BLaER1 treated with 17β-estradiol and CSF1 and Interleukin-3, amounts not matched to agents 10 nM and 100 nM (cell line): ENCODE data around the gene MYO5C.
A peak's percentile ranks its signal among the peaks of the same experiment; 100 is the strongest.

ENCODE experiments used
- H3K27ac ChIP-seq, 11 experiments: shearing (Covaris generic); formaldehyde crosslinking; 2 replicates each; pipeline ENCODE4 v1.8.1; 2022
- H3K27me3 ChIP-seq, 11 experiments: shearing (Covaris generic); formaldehyde crosslinking; 2 replicates each; pipeline ENCODE4 v1.8.1; 2022
- H3K36me3 ChIP-seq, 11 experiments: shearing (Covaris generic); formaldehyde crosslinking; 2 replicates each; pipeline ENCODE4 v1.8.1; 2022
- H3K4me1 ChIP-seq, 10 experiments: shearing (Covaris generic); formaldehyde crosslinking; 2 replicates each; pipeline ENCODE4 v1.8.1; 2022
- H3K4me2 ChIP-seq, 11 experiments: shearing (Covaris generic); formaldehyde crosslinking; 2 replicates each; pipeline ENCODE4 v1.8.1; 2022
- H3K4me3 ChIP-seq, 10 experiments: shearing (Covaris generic); formaldehyde crosslinking; 2 replicates each; pipeline ENCODE4 v1.8.1; 2022
- H3K9ac ChIP-seq, 11 experiments: shearing (Covaris generic); formaldehyde crosslinking; 2 replicates each; pipeline ENCODE4 v1.8.1; 2022
- H3K9me3 ChIP-seq, 11 experiments: shearing (Covaris generic); formaldehyde crosslinking; replicated peaks in 1 of 11; 2 replicates each; pipeline ENCODE4 v1.8.1; 2022
- H4K20me1 ChIP-seq, 11 experiments: shearing (Covaris generic); formaldehyde crosslinking; 2 replicates each; pipeline ENCODE4 v1.8.1; 2022
- Cebpa-rat ChIP-seq, 11 experiments: shearing (Covaris generic); IDR thresholded peaks; 2 replicates each; pipeline ENCODE4 v1.8.1; 2022

The MYO5C gene

GRCh38 chr15:52155878-52156277 lies 139.7 kb downstream of the MYO5C start:
- no peaks in the 10 kb centered on the region for H3K27me3 ChIP-seq
- peaks cover 0 to 34% (median 14%) of the 10 kb centered on the region in 11 experiments; a peak in 17 of 22 replicates for H3K36me3 ChIP-seq
- H3K4me1 ChIP-seq, result peaks cover 22 to 35% (median 29%) of the 10 kb centered on the region in 10 experiments
- TF ChIP-seq Cebpa-rat (IDR thresholded peaks at IDR 0.05), result no peak
- peak overlapping the region in 2 of 11 experiments; percentile 42 to 48; a peak in 1 of 22 replicates for H3K9ac ChIP-seq
- H3K9me3 ChIP-seq, result no peaks in the 10 kb centered on the region
- H3K27ac ChIP-seq, result peak overlapping the region in 1 of 11 experiments; percentile 49; a peak in 2 of 22 replicates
- peak overlapping the region; percentile 25 to 90 (median 80) for H3K4me2 ChIP-seq
- peaks cover 0 to 15% (median 0%) of the 10 kb centered on the region in 11 experiments; a peak in 1 of 22 replicates for H4K20me1 ChIP-seq
- H3K4me3 ChIP-seq, result no peak overlapping the region

- peak overlapping the region; percentile 62 to 90 (median 80) for H3K4me2 ChIP-seq
These were observed 140.4 kb downstream of the MYO5C start for GRCh38 chr15:52154896-52155865.

GRCh38 chr15:52153900-52154895 lies 141.4 kb downstream of the MYO5C start:
- Histone ChIP-seq H3K27me3 (no peaks in the 10 kb centered on the region), H3K4me3 (peak overlapping the region in 1 of 10 experiments; percentile 29; a peak in 1 of 20 replicates), H3K4me1 (peaks cover 22 to 39% (median 30%) of the 10 kb centered on the region in 10 experiments), H3K36me3 (peaks cover 7 to 38% (median 18%) of the 10 kb centered on the region in 11 experiments; a peak in 15 of 22 replicates), H3K4me2 (peak overlapping the region; percentile 62 to 90 (median 80)), H3K9ac (peak overlapping the region in 1 of 11 experiments; percentile 31; a peak in 2 of 22 replicates), H3K9me3 (no peaks in the 10 kb centered on the region), H3K27ac (peak overlapping the region in 3 of 11 experiments; percentile 43 to 53 (median 49); a peak in 2 of 22 replicates), H4K20me1 (peaks cover 0 to 15% (median 0%) of the 10 kb centered on the region in 11 experiments; a peak in 1 of 22 replicates)
- no peak for TF ChIP-seq Cebpa-rat (IDR thresholded peaks at IDR 0.05)

More at GRCh38 chr15:52154896-52155865, 140.4 kb downstream of the MYO5C start:
- H3K36me3 ChIP-seq, result peaks cover 0 to 33% (median 11%) of the 10 kb centered on the region in 11 experiments; a peak in 14 of 22 replicates
- no peaks in the 10 kb centered on the region for H3K27me3 ChIP-seq
- peak overlapping the region in 3 of 10 experiments; percentile 9 to 33 (median 29); a peak in 3 of 20 replicates for H3K4me3 ChIP-seq
- H3K4me1 ChIP-seq, result peaks cover 22 to 38% (median 29%) of the 10 kb centered on the region in 10 experiments
- H3K27ac ChIP-seq, result peak overlapping the region in 8 of 11 experiments; percentile 2 to 53 (median 25); a peak in 11 of 22 replicates
- H3K9me3 ChIP-seq, result no peaks in the 10 kb centered on the region
- H4K20me1 ChIP-seq, result peaks cover 0 to 15% (median 0%) of the 10 kb centered on the region in 11 experiments; a peak in 1 of 22 replicates
- H3K9ac ChIP-seq, result peak overlapping the region in 4 of 11 experiments; percentile 15 to 48 (median 36); a peak in 6 of 22 replicates
- no peak for TF ChIP-seq Cebpa-rat (IDR thresholded peaks at IDR 0.05)

- H3K27ac ChIP-seq, result no peak overlapping the region
- H3K9ac ChIP-seq, result no peak overlapping the region
- H3K4me2 ChIP-seq, result no peak overlapping the region
- H3K9me3 ChIP-seq, result peaks cover 0 to 3% (median 2%) of the 10 kb centered on the region in 11 experiments; a peak in 13 of 22 replicates
- H3K4me3 ChIP-seq, result no peak overlapping the region
- peaks cover 20 to 50% (median 41%) of the 10 kb centered on the region in 10 experiments for H3K4me1 ChIP-seq
- TF ChIP-seq Cebpa-rat (IDR thresholded peaks at IDR 0.05), result no peak
- peaks cover 7 to 46% (median 27%) of the 10 kb centered on the region in 11 experiments; a peak in 16 of 22 replicates for H3K36me3 ChIP-seq
- H4K20me1 ChIP-seq, result peaks cover 0 to 15% (median 0%) of the 10 kb centered on the region in 11 experiments; a peak in 1 of 22 replicates
- no peaks in the 10 kb centered on the region for H3K27me3 ChIP-seq
These were observed 144.3 kb downstream of the MYO5C start for GRCh38 chr15:52151353-52151752.

- TF ChIP-seq Cebpa-rat (IDR thresholded peaks at IDR 0.05), result no peak
- H3K9me3 ChIP-seq, result peaks cover 0 to 8% (median 6%) of the 10 kb centered on the region in 11 experiments; a peak in 13 of 22 replicates
These were observed 144.7 kb downstream of the MYO5C start for GRCh38 chr15:52150871-52151270.

GRCh38 chr15:52150043-52150825 lies 145.4 kb downstream of the MYO5C start:
- Histone ChIP-seq H3K4me3 (no peak overlapping the region), H3K4me2 (no peak overlapping the region), H3K9ac (no peak overlapping the region), H3K27me3 (no peaks in the 10 kb centered on the region), H3K27ac (no peak overlapping the region), H3K4me1 (peaks cover 10 to 39% (median 30%) of the 10 kb centered on the region in 10 experiments), H4K20me1 (0 out of 22 replicates have a peak, but pooled peaks cover 0 to 10% (median 0%) of the 10 kb centered on the region in 11 experiments), H3K9me3 (peaks cover 0 to 14% (median 10%) of the 10 kb centered on the region in 11 experiments; a peak in 15 of 22 replicates), H3K36me3 (peaks cover 7 to 52% (median 31%) of the 10 kb centered on the region in 11 experiments; a peak in 16 of 22 replicates)
- TF ChIP-seq Cebpa-rat (IDR thresholded peaks at IDR 0.05), result no peak

More at GRCh38 chr15:52150871-52151270, 144.7 kb downstream of the MYO5C start:
- Histone ChIP-seq H3K27me3 (no peaks in the 10 kb centered on the region), H3K9ac (no peak overlapping the region), H4K20me1 (peaks cover 0 to 15% (median 0%) of the 10 kb centered on the region in 11 experiments; a peak in 1 of 22 replicates), H3K4me1 (peaks cover 15 to 45% (median 36%) of the 10 kb centered on the region in 10 experiments), H3K4me2 (no peak overlapping the region), H3K27ac (no peak overlapping the region), H3K36me3 (peaks cover 7 to 49% (median 31%) of the 10 kb centered on the region in 11 experiments; a peak in 16 of 22 replicates), H3K4me3 (no peak overlapping the region)

GRCh38 chr15:52148403-52148802 lies 147.2 kb downstream of the MYO5C start:
- Histone ChIP-seq H3K27me3 (no peaks in the 10 kb centered on the region), H3K9ac (no peak overlapping the region; a peak in 1 of 22 replicates), H3K36me3 (peaks cover 7 to 57% (median 36%) of the 10 kb centered on the region in 11 experiments; a peak in 16 of 22 replicates), H4K20me1 (no peaks in the 10 kb centered on the region), H3K4me1 (peaks cover 14 to 40% (median 32%) of the 10 kb centered on the region in 10 experiments), H3K27ac (peak overlapping the region in 5 of 11 experiments; percentile 8 to 48 (median 24); a peak in 5 of 22 replicates), H3K9me3 (peaks cover 0 to 22% (median 14%) of the 10 kb centered on the region in 11 experiments; a peak in 18 of 22 replicates), H3K4me3 (no peak overlapping the region), H3K4me2 (peak overlapping the region in 9 of 11 experiments; percentile 18 to 68 (median 53); a peak in 17 of 22 replicates)
- no peak for TF ChIP-seq Cebpa-rat (IDR thresholded peaks at IDR 0.05)
